ENCODE measurements around the gene IL1RAPL2.

Gene IL1RAPL2

DNA sequence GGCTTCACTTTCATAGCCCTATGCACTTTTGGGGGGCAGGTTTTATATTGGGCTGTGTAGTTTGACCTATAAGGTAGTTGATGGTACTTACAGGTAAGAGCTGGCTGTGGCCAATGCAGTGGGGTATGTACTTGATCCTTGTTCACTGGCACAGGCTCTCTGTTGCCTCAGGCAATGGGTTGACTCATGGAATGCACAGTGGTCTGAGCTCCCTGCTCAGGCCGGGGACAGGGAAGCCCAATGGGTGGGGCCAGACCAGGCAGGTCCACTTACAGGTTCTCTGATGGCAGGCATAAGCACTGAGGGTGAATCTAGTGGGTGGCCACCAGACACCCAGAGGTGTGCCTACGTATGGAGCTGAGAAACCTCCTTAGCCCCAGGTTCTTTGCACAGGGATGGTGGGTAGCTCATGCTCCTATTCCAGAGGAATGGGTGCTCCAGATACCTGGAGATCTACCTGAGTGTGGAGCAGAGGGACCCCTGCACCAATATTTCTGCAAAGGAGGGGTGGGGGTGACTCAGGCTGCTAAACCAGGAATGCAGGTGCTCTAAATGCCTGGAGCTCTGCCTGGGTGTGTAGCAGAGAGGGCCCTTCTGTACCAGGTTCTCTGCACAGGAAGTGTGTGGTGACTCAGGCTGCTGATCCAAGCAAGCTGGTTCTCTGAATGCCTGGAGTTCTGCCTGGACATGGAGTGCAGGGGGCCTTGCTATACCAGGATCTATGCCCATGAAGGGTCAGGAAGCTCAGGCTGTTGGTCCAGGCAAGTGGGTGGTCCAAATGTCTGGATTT, 52.3 kb downstream of the IL1RAPL2 start:
- no peak for TF ChIP-seq YY1 (IDR thresholded peaks at IDR 0.05; ENCODE audit: low read depth)
- TF ChIP-seq, protein P1, sequence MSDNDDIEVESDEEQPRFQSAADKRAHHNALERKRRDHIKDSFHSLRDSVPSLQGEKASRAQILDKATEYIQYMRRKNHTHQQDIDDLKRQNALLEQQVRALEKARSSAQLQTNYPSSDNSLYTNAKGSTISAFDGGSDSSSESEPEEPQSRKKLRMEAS (IDR thresholded peaks at IDR 0.05) = no peak
- TF ChIP-seq TAF1 (IDR thresholded peaks at IDR 0.05; ENCODE audit: low read depth) = no peak
- no peak for TF ChIP-seq RAD21 (IDR thresholded peaks at IDR 0.05; ENCODE audit: low read depth)
- TF ChIP-seq, protein P2, sequence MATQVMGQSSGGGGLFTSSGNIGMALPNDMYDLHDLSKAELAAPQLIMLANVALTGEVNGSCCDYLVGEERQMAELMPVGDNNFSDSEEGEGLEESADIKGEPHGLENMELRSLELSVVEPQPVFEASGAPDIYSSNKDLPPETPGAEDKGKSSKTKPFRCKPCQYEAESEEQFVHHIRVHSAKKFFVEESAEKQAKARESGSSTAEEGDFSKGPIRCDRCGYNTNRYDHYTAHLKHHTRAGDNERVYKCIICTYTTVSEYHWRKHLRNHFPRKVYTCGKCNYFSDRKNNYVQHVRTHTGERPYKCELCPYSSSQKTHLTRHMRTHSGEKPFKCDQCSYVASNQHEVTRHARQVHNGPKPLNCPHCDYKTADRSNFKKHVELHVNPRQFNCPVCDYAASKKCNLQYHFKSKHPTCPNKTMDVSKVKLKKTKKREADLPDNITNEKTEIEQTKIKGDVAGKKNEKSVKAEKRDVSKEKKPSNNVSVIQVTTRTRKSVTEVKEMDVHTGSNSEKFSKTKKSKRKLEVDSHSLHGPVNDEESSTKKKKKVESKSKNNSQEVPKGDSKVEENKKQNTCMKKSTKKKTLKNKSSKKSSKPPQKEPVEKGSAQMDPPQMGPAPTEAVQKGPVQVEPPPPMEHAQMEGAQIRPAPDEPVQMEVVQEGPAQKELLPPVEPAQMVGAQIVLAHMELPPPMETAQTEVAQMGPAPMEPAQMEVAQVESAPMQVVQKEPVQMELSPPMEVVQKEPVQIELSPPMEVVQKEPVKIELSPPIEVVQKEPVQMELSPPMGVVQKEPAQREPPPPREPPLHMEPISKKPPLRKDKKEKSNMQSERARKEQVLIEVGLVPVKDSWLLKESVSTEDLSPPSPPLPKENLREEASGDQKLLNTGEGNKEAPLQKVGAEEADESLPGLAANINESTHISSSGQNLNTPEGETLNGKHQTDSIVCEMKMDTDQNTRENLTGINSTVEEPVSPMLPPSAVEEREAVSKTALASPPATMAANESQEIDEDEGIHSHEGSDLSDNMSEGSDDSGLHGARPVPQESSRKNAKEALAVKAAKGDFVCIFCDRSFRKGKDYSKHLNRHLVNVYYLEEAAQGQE (IDR thresholded peaks at IDR 0.05; ENCODE audit: low read depth) = no peak
- no peak for TF ChIP-seq FOXM1 (IDR thresholded peaks at IDR 0.05; ENCODE audit: borderline replicate concordance, low read depth)
- TF ChIP-seq, protein P3, sequence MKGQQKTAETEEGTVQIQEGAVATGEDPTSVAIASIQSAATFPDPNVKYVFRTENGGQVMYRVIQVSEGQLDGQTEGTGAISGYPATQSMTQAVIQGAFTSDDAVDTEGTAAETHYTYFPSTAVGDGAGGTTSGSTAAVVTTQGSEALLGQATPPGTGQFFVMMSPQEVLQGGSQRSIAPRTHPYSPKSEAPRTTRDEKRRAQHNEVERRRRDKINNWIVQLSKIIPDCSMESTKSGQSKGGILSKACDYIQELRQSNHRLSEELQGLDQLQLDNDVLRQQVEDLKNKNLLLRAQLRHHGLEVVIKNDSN (IDR thresholded peaks at IDR 0.05) = no peak
- no peak for TF ChIP-seq CREB1 (IDR thresholded peaks at IDR 0.05; ENCODE audit: low read depth)
- TF ChIP-seq ZBTB7A (IDR thresholded peaks at IDR 0.05; ENCODE audit: low read depth) = no peak
- TF ChIP-seq EGR1 (IDR thresholded peaks at IDR 0.05) = no peak
- TF ChIP-seq TCF12 (IDR thresholded peaks at IDR 0.05; ENCODE audit: low read depth) = no peak
- TF ChIP-seq CEBPB (IDR thresholded peaks at IDR 0.05) = no peak
- TF ChIP-seq EP300 (IDR thresholded peaks at IDR 0.05; ENCODE audit: borderline replicate concordance) = no peak
- no peak for TF ChIP-seq TEAD4 (IDR thresholded peaks at IDR 0.05)
- TF ChIP-seq NFIC (IDR thresholded peaks at IDR 0.05) = no peak

DNA sequence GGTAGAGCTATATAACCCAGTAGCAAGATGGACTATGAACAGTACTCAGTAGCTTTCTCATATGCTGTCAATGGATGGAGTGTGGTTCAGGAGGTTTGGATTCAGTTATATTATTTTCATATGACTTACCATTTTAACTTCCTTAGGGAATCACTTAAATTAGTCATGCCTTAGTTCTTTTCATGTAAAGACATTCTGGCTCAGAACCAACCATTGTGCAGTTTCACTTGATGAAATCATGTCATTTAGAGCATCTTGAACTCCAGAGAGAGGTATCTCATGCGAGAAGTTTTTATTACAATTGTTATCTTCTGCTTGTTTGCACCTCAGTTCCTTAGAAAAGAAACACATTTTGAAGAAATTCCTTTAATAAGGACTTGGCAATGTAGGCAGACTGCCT, 55.8 kb downstream of the IL1RAPL2 start:
- TF ChIP-seq, protein P1 (IDR thresholded peaks at IDR 0.05) = no peak
- TF ChIP-seq CEBPB (IDR thresholded peaks at IDR 0.05) (no peak), TCF12 (IDR thresholded peaks at IDR 0.05; ENCODE audit: low read depth) (no peak), NFIC (IDR thresholded peaks at IDR 0.05) (no peak), EGR1 (IDR thresholded peaks at IDR 0.05) (no peak), TEAD4 (IDR thresholded peaks at IDR 0.05) (no peak)
- TF ChIP-seq, protein P3 (IDR thresholded peaks at IDR 0.05) = no peak

DNA sequence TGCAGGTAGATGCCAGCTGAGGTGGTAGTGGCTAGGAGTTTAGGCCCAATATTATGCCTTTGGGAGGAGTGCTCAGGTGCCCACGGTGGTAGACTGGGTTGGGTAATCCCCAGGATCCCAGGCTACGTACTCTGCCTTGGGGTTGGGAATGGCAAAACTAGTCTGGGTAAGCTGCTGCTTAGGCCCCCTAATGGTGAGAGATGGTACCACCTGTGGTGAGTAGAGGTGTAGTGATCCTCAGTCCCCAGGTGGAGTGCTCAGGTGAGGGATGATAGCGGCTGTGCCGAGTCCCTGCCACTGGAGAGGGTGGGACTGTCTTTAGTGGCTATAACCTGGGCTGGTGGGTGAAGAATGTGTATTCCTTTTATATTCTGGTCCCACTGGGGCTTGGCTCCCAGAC, 75.2 kb downstream of the IL1RAPL2 start:
- TF ChIP-seq CREB1 (IDR thresholded peaks at IDR 0.05; ENCODE audit: low read depth) (no peak), FOXM1 (IDR thresholded peaks at IDR 0.05; ENCODE audit: borderline replicate concordance, low read depth) (no peak), TCF12 (IDR thresholded peaks at IDR 0.05; ENCODE audit: low read depth) (no peak), YY1 (IDR thresholded peaks at IDR 0.05; ENCODE audit: low read depth) (no peak), TAF1 (IDR thresholded peaks at IDR 0.05; ENCODE audit: low read depth) (no peak), TEAD4 (IDR thresholded peaks at IDR 0.05) (no peak), ZBTB7A (IDR thresholded peaks at IDR 0.05; ENCODE audit: low read depth) (no peak)

DNA sequence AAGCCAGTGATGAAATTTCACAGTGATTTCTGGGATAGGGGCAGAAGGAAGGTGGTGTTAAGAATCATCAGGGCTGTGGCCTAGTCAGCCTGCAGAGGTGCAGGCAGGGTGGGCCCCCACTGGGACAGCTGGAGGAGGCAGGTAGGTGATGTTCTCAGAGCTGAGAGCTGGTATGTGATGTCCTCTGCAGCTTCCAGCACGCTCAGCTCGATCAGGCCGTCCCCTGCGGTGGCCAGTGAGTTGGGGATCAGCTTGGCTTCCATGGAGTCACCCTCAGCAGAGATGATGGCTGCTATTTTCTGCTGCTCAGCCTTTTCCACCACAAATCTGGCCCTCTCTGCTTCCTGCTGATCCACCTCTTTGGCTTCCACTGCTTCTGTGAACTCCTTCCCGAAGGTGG, 81.1 kb downstream of the IL1RAPL2 start:
- no peak for TF ChIP-seq ZBTB7A (IDR thresholded peaks at IDR 0.05; ENCODE audit: low read depth)
- TF ChIP-seq, protein P1 (IDR thresholded peaks at IDR 0.05) = no peak

DNA sequence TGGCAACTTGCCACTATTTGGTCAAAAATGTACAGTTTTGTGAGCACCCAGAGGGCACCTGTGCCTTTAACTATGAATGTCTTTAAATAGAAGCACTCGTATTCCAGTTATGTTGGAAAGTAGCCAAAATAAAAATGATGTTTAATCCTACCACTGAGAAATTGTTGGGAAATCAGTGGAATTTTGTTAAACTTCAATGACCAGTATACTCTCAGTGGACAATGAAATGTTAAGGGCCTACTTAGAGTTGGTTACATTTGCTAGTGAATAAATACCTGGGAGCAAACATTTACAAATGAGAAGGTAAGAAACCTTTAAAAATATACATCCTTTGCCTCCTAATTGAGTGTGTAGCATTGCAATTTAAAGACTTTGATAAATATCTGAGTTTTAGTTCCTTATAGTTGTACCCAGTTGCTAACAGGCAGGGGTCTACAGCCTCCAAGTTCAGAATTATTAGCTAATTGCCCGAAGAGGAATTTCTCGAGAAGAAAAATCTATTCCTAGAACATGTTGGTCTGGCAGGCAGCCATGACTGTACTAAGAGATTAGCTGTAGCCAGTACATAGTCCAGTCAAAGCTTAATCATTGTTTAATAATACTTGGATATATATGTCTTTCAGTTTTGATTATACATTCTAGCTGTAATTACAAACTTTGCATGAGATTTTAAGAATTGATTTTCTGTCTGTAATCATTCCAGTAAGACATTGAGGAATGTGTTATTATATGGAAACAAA, 93.2 kb downstream of the IL1RAPL2 start:
- TF ChIP-seq TCF12 (IDR thresholded peaks at IDR 0.05; ENCODE audit: low read depth) (no peak), TAF1 (IDR thresholded peaks at IDR 0.05; ENCODE audit: low read depth) (no peak), CEBPB (IDR thresholded peaks at IDR 0.05) (no peak), TEAD4 (IDR thresholded peaks at IDR 0.05) (no peak), YY1 (IDR thresholded peaks at IDR 0.05; ENCODE audit: low read depth) (no peak), ZBTB7A (IDR thresholded peaks at IDR 0.05; ENCODE audit: low read depth) (no peak), EP300 (IDR thresholded peaks at IDR 0.05; ENCODE audit: borderline replicate concordance) (no peak), FOXM1 (IDR thresholded peaks at IDR 0.05; ENCODE audit: borderline replicate concordance, low read depth) (no peak), EGR1 (IDR thresholded peaks at IDR 0.05) (no peak)
- TF ChIP-seq, protein P1 (IDR thresholded peaks at IDR 0.05) = no peak
- TF ChIP-seq, protein P3 (IDR thresholded peaks at IDR 0.05) = no peak

DNA sequence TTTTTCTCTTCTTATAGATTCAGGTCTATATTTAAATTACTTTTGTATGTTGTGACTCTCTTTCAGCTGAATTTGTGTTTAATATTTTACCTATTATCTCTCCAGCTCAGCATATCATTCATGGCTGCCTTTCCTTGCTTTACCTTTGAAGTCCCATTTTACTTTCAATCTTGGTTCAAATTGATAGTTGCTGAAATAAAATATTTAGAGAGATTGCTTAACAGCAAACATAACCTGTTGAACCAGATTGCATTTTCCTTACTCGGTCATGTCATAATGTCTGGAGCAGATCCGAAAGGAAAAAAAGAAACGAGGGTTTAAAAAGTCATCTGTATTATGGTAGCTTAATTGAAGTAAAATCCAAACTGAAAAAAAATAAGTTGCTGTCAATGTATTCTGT, 94.1 kb downstream of the IL1RAPL2 start:
- TF ChIP-seq CEBPB (IDR thresholded peaks at IDR 0.05) (peak; percentile 43; the same call in 1 of the 2 replicates), RAD21 (IDR thresholded peaks at IDR 0.05; ENCODE audit: low read depth) (no peak), YY1 (IDR thresholded peaks at IDR 0.05; ENCODE audit: low read depth) (no peak)
